ENCODE data around the gene HIVEP3.

HIVEP3 gene

GRCh38 chr1:41917835-41918449, 780 bp downstream of the HIVEP3 start:
- Histone ChIP-seq H3K79me2 (ENCODE audit: insufficient read depth, low read length) (no peaks in the 10 kb centered on the region), H4K20me1 (ENCODE audit: insufficient read depth, low read length, poor library complexity, severe bottlenecking) (no peaks in the 10 kb centered on the region), H3K4me1 (ENCODE audit: insufficient read depth, low read length, poor library complexity, severe bottlenecking) (peaks cover 57% of the 10 kb centered on the region), H3K4me2 (ENCODE audit: low read depth, low read length, poor library complexity, severe bottlenecking) (peak overlapping the region; percentile 96), H3K36me3 (ENCODE audit: insufficient read depth, low read length) (no peaks in the 10 kb centered on the region), H2AFZ (ENCODE audit: low read length) (peak overlapping the region; percentile 93), H3F3A (ENCODE audit: low read depth) (no peaks in the 10 kb centered on the region), H3K9me3 (ENCODE audit: insufficient read depth, low read depth, low read length) (no peaks in the 10 kb centered on the region), H3K27me3 (ENCODE audit: insufficient read depth, low read length, poor library complexity, severe bottlenecking) (no peaks in the 10 kb centered on the region), H3K4me3 (ENCODE audit: low read length, poor library complexity, severe bottlenecking) (peak overlapping the region; percentile 82), H3K9ac (ENCODE audit: low read depth, low read length, poor library complexity, severe bottlenecking) (peak overlapping the region; percentile 67), H3K9me2 (replicated peaks; ENCODE audit: low read depth, low read length) (no peaks in the 10 kb centered on the region)
- TF ChIP-seq EZH2phosphoT487 (IDR thresholded peaks at IDR 0.05; ENCODE audit: borderline replicate concordance): no peak
- no peak for TF ChIP-seq CTCF (conservative IDR thresholded peaks at IDR 0.05; ENCODE audit: low read length)

GRCh38 chr1:41917076-41917475, 1.6 kb downstream of the HIVEP3 start:
- H3K9me2 ChIP-seq (replicated peaks; ENCODE audit: low read depth, low read length): no peaks in the 10 kb centered on the region
- peak overlapping the region; percentile 67 for H3K9ac ChIP-seq (ENCODE audit: low read depth, low read length, poor library complexity, severe bottlenecking)
- H2AFZ ChIP-seq (ENCODE audit: low read length): peak overlapping the region; percentile 93; the same call in 1 of the 2 replicates
- peak overlapping the region; percentile 82 for H3K4me3 ChIP-seq (ENCODE audit: low read length, poor library complexity, severe bottlenecking)
- H3K36me3 ChIP-seq (ENCODE audit: insufficient read depth, low read length): no peaks in the 10 kb centered on the region
- H3K9me3 ChIP-seq (ENCODE audit: insufficient read depth, low read depth, low read length): no peaks in the 10 kb centered on the region
- H3K4me2 ChIP-seq (ENCODE audit: low read depth, low read length, poor library complexity, severe bottlenecking): peak overlapping the region; percentile 96
- peaks cover 57% of the 10 kb centered on the region for H3K4me1 ChIP-seq (ENCODE audit: insufficient read depth, low read length, poor library complexity, severe bottlenecking)
- H3K27me3 ChIP-seq (ENCODE audit: insufficient read depth, low read length, poor library complexity, severe bottlenecking): no peaks in the 10 kb centered on the region
- no peaks in the 10 kb centered on the region for H4K20me1 ChIP-seq (ENCODE audit: insufficient read depth, low read length, poor library complexity, severe bottlenecking)
- TF ChIP-seq CTCF (conservative IDR thresholded peaks at IDR 0.05; ENCODE audit: low read length): no peak
- no peak for TF ChIP-seq EZH2phosphoT487 (IDR thresholded peaks at IDR 0.05; ENCODE audit: borderline replicate concordance)
- H3F3A ChIP-seq (ENCODE audit: low read depth): no peaks in the 10 kb centered on the region
- no peaks in the 10 kb centered on the region for H3K79me2 ChIP-seq (ENCODE audit: insufficient read depth, low read length)

GRCh38 chr1:41915786-41916571, 2.7 kb downstream of the HIVEP3 start:
- TF ChIP-seq EZH2phosphoT487 (IDR thresholded peaks at IDR 0.05; ENCODE audit: borderline replicate concordance) (no peak), CTCF (conservative IDR thresholded peaks at IDR 0.05; ENCODE audit: low read length) (no peak)
- no peaks in the 10 kb centered on the region for H3K9me3 ChIP-seq (ENCODE audit: insufficient read depth, low read depth, low read length)
- H3K9me2 ChIP-seq (replicated peaks; ENCODE audit: low read depth, low read length): no peaks in the 10 kb centered on the region
- H2AFZ ChIP-seq (ENCODE audit: low read length): no peak overlapping the region
- H3K79me2 ChIP-seq (ENCODE audit: insufficient read depth, low read length): no peaks in the 10 kb centered on the region
- no peak overlapping the region for H3K9ac ChIP-seq (ENCODE audit: low read depth, low read length, poor library complexity, severe bottlenecking)
- H4K20me1 ChIP-seq (ENCODE audit: insufficient read depth, low read length, poor library complexity, severe bottlenecking): no peaks in the 10 kb centered on the region
- no peaks in the 10 kb centered on the region for H3K27me3 ChIP-seq (ENCODE audit: insufficient read depth, low read length, poor library complexity, severe bottlenecking)
- H3K4me1 ChIP-seq (ENCODE audit: insufficient read depth, low read length, poor library complexity, severe bottlenecking): peaks cover 57% of the 10 kb centered on the region
- peak overlapping the region; percentile 96 for H3K4me2 ChIP-seq (ENCODE audit: low read depth, low read length, poor library complexity, severe bottlenecking)
- H3F3A ChIP-seq (ENCODE audit: low read depth): no peaks in the 10 kb centered on the region
- no peaks in the 10 kb centered on the region for H3K36me3 ChIP-seq (ENCODE audit: insufficient read depth, low read length)
- H3K4me3 ChIP-seq (ENCODE audit: low read length, poor library complexity, severe bottlenecking): peak overlapping the region; percentile 8

Measured in Loucy (cell line).